HUES48 (cell line): ENCODE results near the gene IGFBP4.
A peak's percentile ranks its signal among the peaks of the same experiment; 100 is the strongest.
"Not testable (repeated sequence)": the region's sequence is repeated elsewhere in the genome, so short reads cannot be mapped to it uniquely, and the experiment has no call there.

Experiments
- H3K27ac ChIP-seq: one replicate; pipeline ENCODE4 v1.7.0; 2013; ENCODE audit warnings: low read depth, low read length, inconsistent platforms
- H3K27me3 ChIP-seq: 2 replicates; pipeline ENCODE4 v1.6.1; 2013; ENCODE audit warnings: mild to moderate bottlenecking, low read length; ENCODE audit not compliant: control insufficient read depth, insufficient read depth
- H3K36me3 ChIP-seq: 2 replicates; pipeline ENCODE4 v1.6.1; 2013; ENCODE audit warnings: low read length; ENCODE audit not compliant: control insufficient read depth, insufficient read depth
- H3K4me1 ChIP-seq: 2 replicates; pipeline ENCODE4 v1.6.1; 2013; ENCODE audit warnings: mild to moderate bottlenecking, low read length; ENCODE audit not compliant: control insufficient read depth, insufficient read depth
- H3K4me3 ChIP-seq: 2 replicates; pipeline ENCODE4 v1.5.1; 2013; ENCODE audit warnings: mild to moderate bottlenecking, low read depth, low read length
- H3K9ac ChIP-seq: 2 replicates; pipeline ENCODE4 v1.6.1; 2013; ENCODE audit warnings: mild to moderate bottlenecking, low read depth, low read length, moderate library complexity
- H3K9me3 ChIP-seq: 2 replicates; pipeline ENCODE4 v1.6.1; 2013; ENCODE audit warnings: low read length; ENCODE audit not compliant: control insufficient read depth, insufficient read depth

Gene IGFBP4

DNA sequence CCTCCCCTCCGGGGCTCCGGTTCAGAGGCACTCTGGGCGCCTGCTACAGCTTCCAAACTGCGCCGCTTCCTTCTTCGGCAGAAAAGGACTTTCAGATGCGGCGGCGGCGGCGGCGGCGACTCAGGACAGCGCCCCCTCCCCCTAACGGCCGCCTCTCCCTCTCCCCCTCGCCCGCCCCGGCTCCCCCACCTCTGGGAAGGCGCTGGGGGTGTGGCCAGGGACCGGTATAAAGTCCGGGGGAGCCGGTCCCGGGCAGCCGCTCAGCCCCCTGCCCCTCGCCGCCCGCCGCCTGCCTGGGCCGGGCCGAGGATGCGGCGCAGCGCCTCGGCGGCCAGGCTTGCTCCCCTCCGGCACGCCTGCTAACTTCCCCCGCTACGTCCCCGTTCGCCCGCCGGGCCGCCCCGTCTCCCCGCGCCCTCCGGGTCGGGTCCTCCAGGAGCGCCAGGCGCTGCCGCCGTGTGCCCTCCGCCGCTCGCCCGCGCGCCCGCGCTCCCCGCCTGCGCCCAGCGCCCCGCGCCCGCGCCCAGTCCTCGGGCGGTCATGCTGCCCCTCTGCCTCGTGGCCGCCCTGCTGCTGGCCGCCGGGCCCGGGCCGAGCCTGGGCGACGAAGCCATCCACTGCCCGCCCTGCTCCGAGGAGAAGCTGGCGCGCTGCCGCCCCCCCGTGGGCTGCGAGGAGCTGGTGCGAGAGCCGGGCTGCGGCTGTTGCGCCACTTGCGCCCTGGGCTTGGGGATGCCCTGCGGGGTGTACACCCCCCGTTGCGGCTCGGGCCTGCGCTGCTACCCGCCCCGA is at the start of gene IGFBP4:
Gene IGFBP4, plus strand, starts transcription at position 255 of the 792 bp plus-strand sequence. Its CDS starts 286 bp downstream, at position 541.
- H3K27ac ChIP-seq = peak within 1 kb of the TSS; percentile 63
- H3K9me3 ChIP-seq = no peaks in the 10 kb centered on the region
- H3K4me3 ChIP-seq = peak within 1 kb of the TSS; percentile 64
- no peaks in the 10 kb centered on the region for H3K27me3 ChIP-seq
- peak within 1 kb of the TSS; percentile 53; the same call in 1 of the 2 replicates for H3K9ac ChIP-seq
- no peaks in the 10 kb centered on the region for H3K36me3 ChIP-seq
- peaks cover 17% of the 10 kb centered on the region for H3K4me1 ChIP-seq

DNA sequence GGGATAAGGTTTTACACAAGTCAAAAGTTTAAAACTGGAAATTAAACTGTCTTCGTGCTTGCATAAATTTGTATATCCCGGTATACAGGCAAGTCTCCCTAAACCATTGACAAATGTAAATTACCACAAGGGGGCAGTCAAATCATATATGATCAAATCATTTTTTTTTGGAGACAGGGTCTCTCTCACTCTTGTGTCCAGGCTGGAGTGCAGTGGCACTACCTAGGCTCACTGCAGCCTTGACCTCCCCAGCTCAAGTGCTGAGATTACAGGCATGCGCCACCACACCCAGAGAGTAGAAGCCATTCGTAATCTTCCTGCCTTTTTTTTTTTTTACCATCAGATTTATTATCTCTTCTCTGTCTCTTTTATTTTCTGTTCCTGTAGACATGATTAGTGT is 44.1 kb upstream of the IGFBP4 start:
- Histone ChIP-seq H3K9ac (no peak overlapping the region), H3K27me3 (no peaks in the 10 kb centered on the region), H3K4me3 (no peak overlapping the region), H3K4me1 (no peaks in the 10 kb centered on the region), H3K27ac (no peak overlapping the region), H3K9me3 (no peaks in the 10 kb centered on the region), H3K36me3 (peaks cover 100% of the 10 kb centered on the region)

DNA sequence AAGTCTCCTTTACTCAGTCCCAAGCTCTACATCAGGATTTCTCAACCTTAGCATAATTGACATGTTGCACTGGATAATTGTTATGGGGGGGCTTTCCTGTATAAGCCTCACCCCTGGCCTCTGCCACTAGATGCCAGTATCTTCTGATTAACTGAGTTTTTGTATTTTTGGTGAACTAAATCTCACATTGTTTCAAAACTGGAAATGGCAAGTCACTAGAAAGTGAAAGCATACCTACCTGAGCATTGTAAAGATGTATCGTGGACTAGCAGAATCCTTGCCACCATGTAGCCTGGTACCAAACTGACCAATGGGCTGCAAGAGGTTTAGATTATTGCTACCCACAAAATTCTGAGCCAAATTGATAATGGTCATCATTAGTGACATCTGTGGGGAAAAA is 40.6 kb upstream of the IGFBP4 start:
- Histone ChIP-seq H3K9me3 (no peaks in the 10 kb centered on the region), H3K4me3 (no peak overlapping the region), H3K9ac (no peak overlapping the region), H3K4me1 (no peaks in the 10 kb centered on the region), H3K36me3 (peaks cover 98% of the 10 kb centered on the region), H3K27me3 (no peaks in the 10 kb centered on the region), H3K27ac (no peak overlapping the region)

DNA sequence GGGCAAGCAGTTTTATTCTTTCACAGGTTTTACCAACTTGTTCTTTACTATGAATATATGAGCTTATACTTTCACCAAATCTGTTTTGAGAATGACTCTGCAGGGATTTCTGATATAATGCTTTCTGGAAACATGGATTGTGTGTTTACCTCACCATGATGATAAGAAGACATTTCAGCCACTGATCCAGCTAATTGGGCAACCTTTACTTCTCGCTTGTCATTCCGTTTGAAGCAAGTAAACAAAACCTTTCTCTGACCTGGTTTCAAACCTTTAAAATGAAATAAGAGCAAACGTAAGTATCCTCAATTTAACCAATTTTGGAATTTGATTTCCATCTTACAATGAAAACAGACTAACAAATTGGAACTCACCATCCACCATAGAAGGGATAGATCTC is 39.2 kb upstream of the IGFBP4 start:
- Histone ChIP-seq H3K4me1 (no peaks in the 10 kb centered on the region), H3K9ac (no peak overlapping the region), H3K27me3 (no peaks in the 10 kb centered on the region), H3K9me3 (no peaks in the 10 kb centered on the region), H3K27ac (no peak overlapping the region), H3K36me3 (peaks cover 97% of the 10 kb centered on the region), H3K4me3 (no peak overlapping the region)

DNA sequence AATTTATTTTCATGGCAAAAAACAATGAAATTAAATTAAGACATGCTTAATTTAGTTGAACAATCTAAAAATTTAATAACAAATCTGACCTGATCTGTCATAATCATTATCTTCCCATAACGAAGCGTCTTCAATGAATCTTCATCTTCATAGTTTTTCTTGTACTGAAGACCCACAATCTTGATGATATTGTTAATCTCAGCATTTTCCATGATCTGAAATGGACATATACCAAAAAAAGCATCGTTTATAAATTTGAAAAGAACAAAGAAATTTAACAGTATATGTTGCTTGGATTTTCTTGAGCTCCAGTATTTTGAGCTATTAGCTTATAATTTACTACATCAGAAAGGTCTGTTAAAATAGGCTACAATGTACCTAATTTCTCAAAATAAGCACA is 35.8 kb upstream of the IGFBP4 start:
- Histone ChIP-seq H3K9ac (no peak overlapping the region), H3K36me3 (peaks cover 97% of the 10 kb centered on the region), H3K27ac (no peak overlapping the region), H3K9me3 (no peaks in the 10 kb centered on the region), H3K4me1 (peaks cover 20% of the 10 kb centered on the region), H3K27me3 (no peaks in the 10 kb centered on the region), H3K4me3 (no peak overlapping the region)

DNA sequence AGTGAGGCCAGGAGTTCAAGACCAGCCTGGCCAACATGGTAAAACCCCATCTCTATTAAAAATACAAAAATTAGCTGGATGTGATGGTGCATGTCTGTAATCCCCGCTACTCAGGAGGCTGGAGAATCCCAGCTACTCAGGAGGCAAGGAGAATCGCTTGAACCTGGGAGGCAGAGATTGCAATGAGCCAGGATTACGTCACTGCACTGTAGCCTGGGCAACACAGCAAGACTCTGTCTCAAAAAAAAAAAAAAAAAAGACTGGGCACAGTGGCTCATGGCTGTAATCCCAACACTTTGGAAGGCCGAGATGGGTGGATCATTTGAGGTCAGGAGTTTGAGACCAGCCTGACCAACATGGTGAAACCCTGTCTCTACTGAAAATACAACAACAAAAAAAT is 33.7 kb upstream of the IGFBP4 start:
- H3K27ac ChIP-seq, H3K9ac ChIP-seq, H3K9me3 ChIP-seq, H3K4me3 ChIP-seq, H3K27me3 ChIP-seq: not testable (repeated sequence)
- Histone ChIP-seq H3K4me1 (peaks cover 20% of the 10 kb centered on the region), H3K36me3 (peaks cover 96% of the 10 kb centered on the region)

DNA sequence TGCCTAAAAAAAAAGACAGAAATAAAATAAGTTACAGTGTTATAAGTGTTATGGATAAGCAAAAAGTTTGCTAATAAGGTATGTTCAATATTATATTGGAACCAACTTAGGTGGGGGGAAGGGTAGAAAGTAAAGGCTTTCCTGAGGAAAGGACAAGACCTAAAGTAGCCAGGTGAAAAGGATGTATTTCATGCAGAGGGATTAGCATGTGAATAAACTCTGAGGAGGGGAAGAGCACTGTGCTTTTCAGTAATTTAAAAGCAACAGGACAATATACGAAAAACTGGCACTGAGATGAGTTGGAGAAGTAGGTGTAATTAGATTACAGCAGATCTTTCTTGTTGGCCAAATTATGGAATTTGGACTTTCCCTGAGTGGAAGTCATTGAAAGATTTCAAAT is 33.2 kb upstream of the IGFBP4 start:
- Histone ChIP-seq H3K36me3 (peaks cover 94% of the 10 kb centered on the region), H3K27ac (peak overlapping the region; percentile 76), H3K9ac (no peak overlapping the region), H3K9me3 (no peaks in the 10 kb centered on the region), H3K4me1 (peaks cover 20% of the 10 kb centered on the region), H3K4me3 (0 out of 2 replicates have a peak overlapping the region, but pooled peaks have one; percentile 3), H3K27me3 (no peaks in the 10 kb centered on the region)

DNA sequence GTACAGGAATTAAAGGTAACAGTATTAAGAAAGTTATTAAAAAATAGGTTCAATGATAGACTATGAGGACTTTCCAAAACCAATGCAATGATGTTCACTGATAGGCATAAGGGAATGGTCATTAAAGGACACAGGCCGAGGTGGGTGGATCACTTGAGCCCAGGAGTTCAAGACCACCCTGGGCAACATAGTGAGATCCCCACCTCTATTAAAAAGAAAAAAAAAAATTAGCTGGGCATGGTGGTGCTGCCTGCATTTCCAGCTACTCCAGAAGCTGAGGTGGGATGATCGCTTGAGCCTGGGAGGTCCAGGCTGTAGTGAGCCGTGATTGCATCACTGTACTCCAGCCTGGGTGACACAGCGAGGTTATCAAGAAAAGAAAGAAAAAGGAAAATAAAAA is 31.4 kb upstream of the IGFBP4 start:
- Histone ChIP-seq H3K4me3 (no peak overlapping the region), H3K27ac (no peak overlapping the region), H3K9me3 (no peaks in the 10 kb centered on the region), H3K4me1 (peaks cover 29% of the 10 kb centered on the region), H3K27me3 (no peaks in the 10 kb centered on the region), H3K36me3 (peaks cover 94% of the 10 kb centered on the region), H3K9ac (no peak overlapping the region)

DNA sequence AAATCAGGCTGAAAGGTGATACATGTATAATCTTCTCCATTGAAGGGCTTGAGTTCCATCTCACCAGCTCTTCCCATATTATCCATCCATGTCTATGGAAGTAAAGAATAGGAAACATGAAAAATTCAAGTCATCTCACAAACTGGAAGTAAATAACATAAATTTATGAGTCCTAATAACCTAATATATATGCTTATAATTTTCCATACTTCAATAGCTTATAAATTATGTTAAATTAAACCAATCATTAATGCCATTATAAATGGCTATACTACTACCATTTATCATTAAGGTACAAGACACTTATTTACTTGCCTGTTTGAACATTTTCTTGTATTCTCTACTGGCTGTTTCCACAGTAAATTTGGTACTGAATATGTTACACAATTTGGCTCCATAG is 30.4 kb upstream of the IGFBP4 start:
- Histone ChIP-seq H3K4me1 (peaks cover 29% of the 10 kb centered on the region), H3K27ac (no peak overlapping the region), H3K9me3 (no peaks in the 10 kb centered on the region), H3K27me3 (no peaks in the 10 kb centered on the region), H3K4me3 (no peak overlapping the region), H3K36me3 (peaks cover 84% of the 10 kb centered on the region), H3K9ac (no peak overlapping the region)

DNA sequence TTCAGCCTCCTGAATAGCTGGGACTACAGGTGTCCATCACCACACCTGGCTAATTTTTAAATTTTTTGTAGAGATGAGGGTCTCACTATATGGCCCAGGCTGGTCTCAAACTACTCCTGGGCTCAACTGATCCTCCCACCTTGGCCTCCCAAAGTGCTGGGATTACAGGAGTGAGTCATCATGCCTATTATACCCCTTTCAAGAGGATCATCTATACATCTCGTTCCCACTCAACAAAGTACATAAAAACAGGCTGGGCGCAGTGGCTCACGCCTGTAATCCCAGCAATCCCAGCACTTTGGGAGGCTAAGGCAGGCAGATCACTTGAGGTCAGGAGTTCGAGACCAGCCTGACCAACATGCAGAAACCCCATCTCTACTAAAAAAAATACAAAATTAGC is 28.9 kb upstream of the IGFBP4 start:
- Histone ChIP-seq H3K4me1 (peaks cover 29% of the 10 kb centered on the region), H3K36me3 (peaks cover 71% of the 10 kb centered on the region)
- not testable (repeated sequence) for H3K4me3 ChIP-seq, H3K9ac ChIP-seq, H3K27me3 ChIP-seq, H3K9me3 ChIP-seq, H3K27ac ChIP-seq

DNA sequence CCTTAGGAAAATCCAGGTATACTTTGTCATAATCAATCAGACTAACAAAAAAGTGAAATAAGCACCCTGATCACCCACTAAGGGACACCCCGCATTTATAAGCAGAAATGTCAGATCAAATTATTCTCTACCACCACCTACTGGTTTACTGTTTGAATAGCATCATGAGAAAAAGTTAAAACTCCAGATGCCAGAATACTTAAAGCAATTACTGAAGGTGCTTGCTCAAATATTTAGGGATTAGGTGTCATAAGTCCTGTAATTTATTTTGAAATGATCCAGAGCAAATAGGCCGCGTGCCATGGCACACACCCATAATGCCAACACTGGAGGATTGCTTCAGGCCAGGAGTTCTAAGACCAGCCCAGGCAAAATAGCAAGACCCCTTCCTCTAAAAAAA is 27.9 kb upstream of the IGFBP4 start:
- H3K36me3 ChIP-seq = peaks cover 60% of the 10 kb centered on the region
- no peak overlapping the region for H3K9ac ChIP-seq
- no peak overlapping the region for H3K4me3 ChIP-seq

More for the DNA sequence above, 27.9 kb upstream of the IGFBP4 start:
- peaks cover 24% of the 10 kb centered on the region for H3K4me1 ChIP-seq
- no peak overlapping the region for H3K27ac ChIP-seq
- no peaks in the 10 kb centered on the region for H3K27me3 ChIP-seq
- no peaks in the 10 kb centered on the region for H3K9me3 ChIP-seq
